HEK293 (cell line): ENCODE data around the gene LTBP1.

Experiments
- AEBP2 ChIP-seq: fragments of 450-650 bp; formaldehyde crosslinking; IDR thresholded peaks from 2 replicates; pipeline ENCODE4 v1.5.1; 2016; ENCODE audit warnings: missing biosample characterization, missing genetic modification characterization, borderline replicate concordance
- BCL11A ChIP-seq: fragments of 450-650 bp; formaldehyde crosslinking; IDR thresholded peaks from 2 replicates; pipeline ENCODE4 v1.5.1; 2016; ENCODE audit warnings: low read depth, missing biosample characterization, missing genetic modification characterization
- MYNN ChIP-seq: fragments of 450-650 bp; formaldehyde crosslinking; IDR thresholded peaks from 2 replicates; pipeline ENCODE4 v1.5.1; 2016; ENCODE audit warnings: missing biosample characterization, missing genetic modification characterization, borderline replicate concordance
- SETDB1 ChIP-seq: IDR thresholded peaks from one replicate; pipeline ENCODE4 v1.6.1; 2017; ENCODE audit warnings: mild to moderate bottlenecking, low read length, moderate library complexity, mixed read lengths; ENCODE audit not compliant: insufficient read length
- SP2 ChIP-seq: fragments of 450-650 bp; formaldehyde crosslinking; IDR thresholded peaks from 2 replicates; pipeline ENCODE4 v1.5.1; 2016; ENCODE audit warnings: missing biosample characterization, missing genetic modification characterization
- ZBTB10 ChIP-seq: fragments of 450-650 bp; formaldehyde crosslinking; IDR thresholded peaks from 2 replicates; pipeline ENCODE4 v1.5.1; 2016; ENCODE audit warnings: missing biosample characterization, missing genetic modification characterization
- ZNF626 ChIP-seq: fragments of 450-650 bp; sonication (Bioruptor Pico); formaldehyde crosslinking; IDR thresholded peaks from 2 replicates; pipeline ENCODE4 v1.5.1; 2018; ENCODE audit warnings: missing biosample characterization, missing genetic modification characterization, inconsistent platforms
- TF ChIP-seq, protein P1 (sequence below): fragments of 450-650 bp; formaldehyde crosslinking; IDR thresholded peaks from 2 replicates; pipeline ENCODE4 v1.5.1; 2017; ENCODE audit warnings: missing biosample characterization, missing genetic modification characterization
- TF ChIP-seq, protein P2 (sequence below): fragments of 450-650 bp; formaldehyde crosslinking; IDR thresholded peaks from 2 replicates; pipeline ENCODE4 v1.5.1; 2016; ENCODE audit warnings: missing biosample characterization, missing genetic modification characterization
- TF ChIP-seq, protein P3 (sequence below): fragments of 450-650 bp; formaldehyde crosslinking; optimal IDR thresholded peaks from 2 replicates; pipeline ENCODE3; 2016; ENCODE audit warnings: missing biosample characterization, mild to moderate bottlenecking, missing genetic modification characterization
- TF ChIP-seq, protein P4 (sequence below): fragments of 450-650 bp; formaldehyde crosslinking; IDR thresholded peaks from 2 replicates; pipeline ENCODE4 v1.5.1; 2016; ENCODE audit warnings: missing biosample characterization, missing genetic modification characterization

GRCh38 chr2:33273479-33273878 lies 326.7 kb downstream of the LTBP1 start:
- TF ChIP-seq, protein P1, sequence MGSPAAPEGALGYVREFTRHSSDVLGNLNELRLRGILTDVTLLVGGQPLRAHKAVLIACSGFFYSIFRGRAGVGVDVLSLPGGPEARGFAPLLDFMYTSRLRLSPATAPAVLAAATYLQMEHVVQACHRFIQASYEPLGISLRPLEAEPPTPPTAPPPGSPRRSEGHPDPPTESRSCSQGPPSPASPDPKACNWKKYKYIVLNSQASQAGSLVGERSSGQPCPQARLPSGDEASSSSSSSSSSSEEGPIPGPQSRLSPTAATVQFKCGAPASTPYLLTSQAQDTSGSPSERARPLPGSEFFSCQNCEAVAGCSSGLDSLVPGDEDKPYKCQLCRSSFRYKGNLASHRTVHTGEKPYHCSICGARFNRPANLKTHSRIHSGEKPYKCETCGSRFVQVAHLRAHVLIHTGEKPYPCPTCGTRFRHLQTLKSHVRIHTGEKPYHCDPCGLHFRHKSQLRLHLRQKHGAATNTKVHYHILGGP (tag by site-specific recombination) = no peak
- TF ChIP-seq ZBTB10 (tag by site-specific recombination) (no peak), AEBP2 (tag by site-specific recombination) (no peak), MYNN (no peak), ZNF626 (no peak), BCL11A (no peak), SETDB1 (no peak), SP2 (tag by site-specific recombination) (no peak)
- TF ChIP-seq, protein P2, sequence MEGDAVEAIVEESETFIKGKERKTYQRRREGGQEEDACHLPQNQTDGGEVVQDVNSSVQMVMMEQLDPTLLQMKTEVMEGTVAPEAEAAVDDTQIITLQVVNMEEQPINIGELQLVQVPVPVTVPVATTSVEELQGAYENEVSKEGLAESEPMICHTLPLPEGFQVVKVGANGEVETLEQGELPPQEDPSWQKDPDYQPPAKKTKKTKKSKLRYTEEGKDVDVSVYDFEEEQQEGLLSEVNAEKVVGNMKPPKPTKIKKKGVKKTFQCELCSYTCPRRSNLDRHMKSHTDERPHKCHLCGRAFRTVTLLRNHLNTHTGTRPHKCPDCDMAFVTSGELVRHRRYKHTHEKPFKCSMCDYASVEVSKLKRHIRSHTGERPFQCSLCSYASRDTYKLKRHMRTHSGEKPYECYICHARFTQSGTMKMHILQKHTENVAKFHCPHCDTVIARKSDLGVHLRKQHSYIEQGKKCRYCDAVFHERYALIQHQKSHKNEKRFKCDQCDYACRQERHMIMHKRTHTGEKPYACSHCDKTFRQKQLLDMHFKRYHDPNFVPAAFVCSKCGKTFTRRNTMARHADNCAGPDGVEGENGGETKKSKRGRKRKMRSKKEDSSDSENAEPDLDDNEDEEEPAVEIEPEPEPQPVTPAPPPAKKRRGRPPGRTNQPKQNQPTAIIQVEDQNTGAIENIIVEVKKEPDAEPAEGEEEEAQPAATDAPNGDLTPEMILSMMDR (tag by site-specific recombination) = no peak
- TF ChIP-seq, protein P3, sequence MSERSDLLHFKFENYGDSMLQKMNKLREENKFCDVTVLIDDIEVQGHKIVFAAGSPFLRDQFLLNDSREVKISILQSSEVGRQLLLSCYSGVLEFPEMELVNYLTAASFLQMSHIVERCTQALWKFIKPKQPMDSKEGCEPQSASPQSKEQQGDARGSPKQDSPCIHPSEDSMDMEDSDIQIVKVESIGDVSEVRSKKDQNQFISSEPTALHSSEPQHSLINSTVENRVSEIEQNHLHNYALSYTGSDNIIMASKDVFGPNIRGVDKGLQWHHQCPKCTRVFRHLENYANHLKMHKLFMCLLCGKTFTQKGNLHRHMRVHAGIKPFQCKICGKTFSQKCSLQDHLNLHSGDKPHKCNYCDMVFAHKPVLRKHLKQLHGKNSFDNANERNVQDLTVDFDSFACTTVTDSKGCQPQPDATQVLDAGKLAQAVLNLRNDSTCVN (tag by site-specific recombination) = no peak
- TF ChIP-seq, protein P4, sequence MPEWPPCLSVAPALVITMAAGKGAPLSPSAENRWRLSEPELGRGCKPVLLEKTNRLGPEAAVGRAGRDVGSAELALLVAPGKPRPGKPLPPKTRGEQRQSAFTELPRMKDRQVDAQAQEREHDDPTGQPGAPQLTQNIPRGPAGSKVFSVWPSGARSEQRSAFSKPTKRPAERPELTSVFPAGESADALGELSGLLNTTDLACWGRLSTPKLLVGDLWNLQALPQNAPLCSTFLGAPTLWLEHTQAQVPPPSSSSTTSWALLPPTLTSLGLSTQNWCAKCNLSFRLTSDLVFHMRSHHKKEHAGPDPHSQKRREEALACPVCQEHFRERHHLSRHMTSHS = no peak
